HepG2 (cell line): ENCODE data around the gene PEF1. TPM values are rescaled to one million over a fixed set of nuclear protein-coding genes. Genes with fewer than 3 reads are reported as not detected.

Experiments used
- AFF4 ChIP-seq: sonication (generic); formaldehyde crosslinking; IDR thresholded peaks from 2 replicates; pipeline ENCODE4 v1.4.0; 2020; ENCODE audit warnings: missing genetic modification reagents
- KDM5B ChIP-seq: sonication (generic); formaldehyde crosslinking; IDR thresholded peaks from 2 replicates; pipeline ENCODE4 v1.4.0; 2020; ENCODE audit warnings: missing genetic modification reagents, mild to moderate bottlenecking, borderline replicate concordance
- KLF6 ChIP-seq: IDR thresholded peaks from 2 replicates; pipeline ENCODE4 v1.8.0; 2016; ENCODE audit warnings: missing biosample characterization, missing genetic modification reagents
- MZF1 ChIP-seq: sonication (generic); formaldehyde crosslinking; IDR thresholded peaks from 2 replicates; pipeline ENCODE4 v1.8.1; 2023; ENCODE audit warnings: mild to moderate bottlenecking, missing genetic modification reagents, borderline replicate concordance
- NR0B2 ChIP-seq: sonication (generic); formaldehyde crosslinking; IDR thresholded peaks from 2 replicates; pipeline ENCODE4 v1.4.0; 2020; ENCODE audit warnings: mild to moderate bottlenecking, missing genetic modification reagents
- NR3C1 ChIP-seq: sonication (generic); formaldehyde crosslinking; IDR thresholded peaks from 2 replicates; pipeline ENCODE4 v1.4.0; 2020; ENCODE audit warnings: missing genetic modification reagents
- SMAD9 ChIP-seq: sonication (generic); formaldehyde crosslinking; IDR thresholded peaks from 2 replicates; pipeline ENCODE4 v1.5.1; 2020; ENCODE audit warnings: mild to moderate bottlenecking, missing genetic modification reagents
- TRAFD1 ChIP-seq: sonication (generic); formaldehyde crosslinking; IDR thresholded peaks from 2 replicates; pipeline ENCODE4 v1.5.1; 2020; ENCODE audit warnings: missing genetic modification reagents, mild to moderate bottlenecking, borderline replicate concordance
- ZBTB49 ChIP-seq: sonication (generic); formaldehyde crosslinking; IDR thresholded peaks from 2 replicates; pipeline ENCODE4 v1.4.0; 2020; ENCODE audit warnings: missing genetic modification reagents, borderline replicate concordance
- ZBTB8A ChIP-seq: sonication (generic); formaldehyde crosslinking; IDR thresholded peaks from 2 replicates; pipeline ENCODE4 v1.4.0; 2020; ENCODE audit warnings: mild to moderate bottlenecking, low read depth, missing genetic modification reagents, borderline replicate concordance
- ZNF382 ChIP-seq: sonication (generic); formaldehyde crosslinking; IDR thresholded peaks from 2 replicates; pipeline ENCODE4 v1.5.0; 2020; ENCODE audit warnings: missing genetic modification reagents, mild to moderate bottlenecking, borderline replicate concordance
- ZNF44 ChIP-seq: sonication (generic); formaldehyde crosslinking; IDR thresholded peaks from 2 replicates; pipeline ENCODE4 v1.5.1; 2020; ENCODE audit warnings: mild to moderate bottlenecking, missing genetic modification reagents
- ZNF484 ChIP-seq: sonication (generic); formaldehyde crosslinking; IDR thresholded peaks from 2 replicates; pipeline ENCODE4 v1.5.1; 2020; ENCODE audit warnings: mild to moderate bottlenecking, low read depth, missing genetic modification reagents, borderline replicate concordance
- ZXDC ChIP-seq: sonication (generic); formaldehyde crosslinking; IDR thresholded peaks from 2 replicates; pipeline ENCODE4 v1.5.0; 2020; ENCODE audit warnings: mild to moderate bottlenecking, missing genetic modification reagents
- polyA plus RNA-seq, 8 experiments: library from polyadenylated mRNA; depleted of rRNA in 3 of 8; stranded (reverse) in 7 of 8; unstranded in 1 of 8; fragments of >200 nt; fragmentation: Illumina TruSeq in 4 of 8; extraction: Trizol in 4 of 8; gene quantifications; 2 replicates each; pipeline versions ENCODE4 v1.2.1 to v1.2.3, GENCODE V29; 2011 to 2016; ENCODE audit warnings: low read depth in 4 of 8, missing spikeins in 1 of 8, mixed read lengths in 1 of 8; ENCODE audit not compliant: insufficient read depth in 1 of 8
- total RNA-seq, 5 experiments: library from RNA; depleted of rRNA; stranded (reverse); fragments of >200 nt; fragmentation: Illumina TruSeq; extraction: Trizol; gene quantifications; 2 replicates each; pipeline ENCODE4 v1.2.3, GENCODE V29; 2016; ENCODE audit warnings: low read depth in 1 of 5
- TF ChIP-seq, protein P1 (sequence below): sonication (generic); formaldehyde crosslinking; IDR thresholded peaks from 2 replicates; pipeline ENCODE4 v1.5.0; 2020; ENCODE audit warnings: missing genetic modification reagents

PEF1 gene
- total and polyA plus RNA-seq, 2 of the 13 experiments (the other 11 are each of a cell fraction or from before 2014, with no cell fraction given): 57.1 to 57.8 TPM

DNA sequence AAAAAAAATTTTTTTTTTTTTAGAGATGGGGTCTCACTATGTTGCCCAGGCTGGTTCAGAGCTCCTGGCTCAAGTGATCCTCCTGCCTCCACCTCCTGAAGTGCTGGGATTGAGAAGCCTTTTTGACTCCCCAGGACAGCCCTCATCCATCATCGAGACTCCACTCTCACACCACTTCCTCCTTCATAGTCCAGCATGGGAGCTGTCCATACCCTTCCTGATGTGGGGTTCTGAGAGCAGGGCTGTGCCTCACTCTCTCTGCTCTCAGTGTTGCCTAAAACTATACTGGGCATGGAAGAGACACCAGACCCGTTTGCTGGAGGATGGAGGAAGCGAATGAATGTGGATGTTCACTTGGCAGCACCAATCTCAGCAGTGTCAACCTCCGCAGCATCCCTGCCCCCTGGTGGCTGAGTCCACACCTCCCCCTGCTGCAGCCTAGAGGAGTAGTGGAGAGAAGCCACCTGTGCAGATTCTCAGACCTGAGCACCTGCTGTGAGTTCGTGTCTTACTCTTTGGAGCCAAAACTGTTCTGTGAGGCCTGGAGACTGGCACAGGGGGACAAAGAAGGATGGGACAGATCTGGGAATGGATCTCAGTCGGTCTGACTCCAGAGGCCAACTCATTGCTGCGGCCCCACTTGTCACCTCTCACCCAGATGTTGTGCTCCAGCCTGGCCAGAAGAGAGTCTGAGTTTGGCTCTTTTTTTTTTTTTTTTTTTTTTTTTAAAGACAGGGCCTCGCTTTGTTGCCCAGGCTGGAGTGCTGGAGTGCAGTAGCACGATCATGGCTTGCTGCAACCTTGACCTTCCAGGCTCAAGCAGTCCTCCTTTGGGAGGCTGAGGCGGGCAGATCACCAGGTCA lies 50.7 kb downstream of the PEF1 start (continued):
- TF ChIP-seq AFF4 (CRISPR knock-in tag) (no peak), KLF6 (no peak), ZBTB49 (CRISPR knock-in tag) (no peak), TRAFD1 (CRISPR knock-in tag) (no peak), NR0B2 (CRISPR knock-in tag) (no peak), MZF1 (no peak), KDM5B (peak; percentile 36; the same call in 1 of the 2 replicates), ZNF44 (no peak), ZXDC (CRISPR knock-in tag) (no peak), ZNF382 (CRISPR knock-in tag) (no peak), SMAD9 (CRISPR knock-in tag) (0 out of 2 replicates have a peak, but pooled peaks have one; percentile 58), ZBTB8A (CRISPR knock-in tag) (no peak), ZNF484 (no peak), NR3C1 (no peak)
- TF ChIP-seq, protein P1, sequence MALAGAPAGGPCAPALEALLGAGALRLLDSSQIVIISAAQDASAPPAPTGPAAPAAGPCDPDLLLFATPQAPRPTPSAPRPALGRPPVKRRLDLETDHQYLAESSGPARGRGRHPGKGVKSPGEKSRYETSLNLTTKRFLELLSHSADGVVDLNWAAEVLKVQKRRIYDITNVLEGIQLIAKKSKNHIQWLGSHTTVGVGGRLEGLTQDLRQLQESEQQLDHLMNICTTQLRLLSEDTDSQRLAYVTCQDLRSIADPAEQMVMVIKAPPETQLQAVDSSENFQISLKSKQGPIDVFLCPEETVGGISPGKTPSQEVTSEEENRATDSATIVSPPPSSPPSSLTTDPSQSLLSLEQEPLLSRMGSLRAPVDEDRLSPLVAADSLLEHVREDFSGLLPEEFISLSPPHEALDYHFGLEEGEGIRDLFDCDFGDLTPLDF (CRISPR knock-in tag): no peak
